Upper lobe of left lung (tissue), 6 donors: ENCODE measurements around the gene ODAD3. TPM values are rescaled to one million over a fixed set of nuclear protein-coding genes. Genes with fewer than 3 reads are reported as not detected.
A peak's percentile ranks its signal among the peaks of the same experiment; 100 is the strongest.
"Not testable (repeated sequence)": the region's sequence is repeated elsewhere in the genome, so short reads cannot be mapped to it uniquely, and the experiment has no call there.

Experiments
- ATAC-seq, 2 donors: fragments of 200-7000 bp; cut with Tn5 transposase; one replicate each; pipeline ENCODE4 v1.9.1; 2022; ENCODE audit warnings: mild to moderate bottlenecking in 2 of 2, moderate library complexity in 2 of 2; ENCODE audit not compliant: low FRiP score in 2 of 2
- DNase-seq, 2 donors: peaks; one replicate each; pipeline ENCODE4 v3.0.0-alpha.2; 2019 to 2020
- H3K27ac ChIP-seq, 4 donors: fragments of 200-600 bp; sonication (generic); one replicate each; pipeline ENCODE4 v1.5.1; 2016 to 2019
- H3K27me3 ChIP-seq, 4 donors: fragments of 200-600 bp; sonication (generic); one replicate each; pipeline ENCODE4 v1.5.1; 2017 to 2019
- H3K36me3 ChIP-seq, 4 donors: fragments of 200-600 bp; sonication (generic); one replicate each; pipeline ENCODE4 v1.5.1; 2016 to 2019
- H3K4me1 ChIP-seq, 4 donors: fragments of 200-600 bp; sonication (generic); one replicate each; pipeline ENCODE4 v1.5.1; 2018 to 2019
- H3K4me3 ChIP-seq, 4 donors: fragments of 200-600 bp; sonication (generic); one replicate each; pipeline ENCODE4 v1.5.1; 2017 to 2019; ENCODE audit warnings: mild to moderate bottlenecking in 2 of 4, moderate library complexity in 1 of 4
- H3K9me3 ChIP-seq, 4 donors: fragments of 200-600 bp; sonication (generic); one replicate each; pipeline ENCODE4 v1.5.1; 2018 to 2019
- EP300 ChIP-seq, 4 donors: sonication (generic); formaldehyde crosslinking; IDR thresholded peaks; one replicate each; pipeline ENCODE4 v1.5.1; 2017; ENCODE audit warnings: antibody characterized with exemption in 4 of 4, control low read depth in 2 of 4
- POLR2A ChIP-seq, 4 donors: fragments of 450-650 bp; IDR thresholded peaks; one replicate each; pipeline ENCODE4 v1.5.1; 2016 to 2017; ENCODE audit warnings: antibody characterized with exemption in 4 of 4, mild to moderate bottlenecking in 2 of 4
- POLR2AphosphoS5 ChIP-seq, 2 donors: sonication (generic); formaldehyde crosslinking; IDR thresholded peaks; one replicate each; pipeline ENCODE4 v1.5.1; 2017; ENCODE audit warnings: antibody characterized with exemption in 2 of 2
- WGBS, 2 donors: methylation state at CpG; one replicate each; pipeline ENCODE4 v1.1.5; 2017 to 2018; 5-methylcytosine and 5-hydroxymethylcytosine counted together
- total RNA-seq, 6 donors: library from RNA; depleted of rRNA in 4 of 6; stranded (reverse); fragments of >200 nt in 4 of 6; gene quantifications; one replicate each; pipeline versions ENCODE4 v1.1.0 to v1.2.1, GENCODE V29; 2016 to 2021
- TF ChIP-seq, protein P1 (sequence below), 6 experiments: fragments of 450-650 bp in 4 of 6; fragments of 200-600 bp in 2 of 6; sonication (generic) in 2 of 6; IDR thresholded peaks; one replicate each; pipeline ENCODE4 v1.5.1; 2016 to 2019; ENCODE audit warnings: antibody characterized with exemption in 6 of 6
- donor health status: DM: no; HTN: no; CAD: no; lungs with moderate emphysema.
- donor health status: DM: no; HTN: yes; CAD: no; lungs with severe emphysema.

The ODAD3 gene
- total RNA-seq, 6 donors from 2014 or later, result 0.34 to 11.1 (median 4.1) TPM

DNA sequence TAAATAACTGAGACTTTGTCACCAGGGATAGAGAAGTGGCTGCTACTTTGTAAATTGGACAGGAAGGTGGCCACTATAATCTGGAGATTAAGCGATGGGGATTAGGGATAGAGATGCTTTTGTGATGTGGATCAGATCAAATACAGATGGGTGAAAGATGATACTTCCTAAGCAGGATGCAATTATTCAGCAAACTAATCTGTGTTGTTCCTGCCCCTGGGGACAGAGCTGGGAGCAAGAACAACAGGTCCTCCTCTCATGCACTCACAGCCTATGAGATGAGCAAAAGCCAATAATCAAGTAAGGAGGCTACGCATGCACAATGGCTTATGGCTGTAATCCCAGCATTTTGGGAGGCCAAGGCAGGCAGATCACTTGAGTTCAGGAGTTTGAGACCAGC, 20.4 kb downstream of the ODAD3 start:
- Histone ChIP-seq H3K4me3 (no peak overlapping the region), H3K9me3 (no peaks in the 10 kb centered on the region), H3K27me3 (peaks cover 0 to 6% (median 1%) of the 10 kb centered on the region in 4 donors), H3K27ac (no peak overlapping the region), H3K36me3 (no peaks in the 10 kb centered on the region), H3K4me1 (peaks cover 7 to 14% (median 11%) of the 10 kb centered on the region in 4 donors)
- TF ChIP-seq POLR2A (IDR thresholded peaks at IDR 0.05) (no peak), EP300 (IDR thresholded peaks at IDR 0.05) (no peak)
- no peak for ATAC-seq
- 95 to 98% methylated on average over 2 of the region's 2 CpGs for WGBS, 2 donors
- no peak for DNase-seq

DNA sequence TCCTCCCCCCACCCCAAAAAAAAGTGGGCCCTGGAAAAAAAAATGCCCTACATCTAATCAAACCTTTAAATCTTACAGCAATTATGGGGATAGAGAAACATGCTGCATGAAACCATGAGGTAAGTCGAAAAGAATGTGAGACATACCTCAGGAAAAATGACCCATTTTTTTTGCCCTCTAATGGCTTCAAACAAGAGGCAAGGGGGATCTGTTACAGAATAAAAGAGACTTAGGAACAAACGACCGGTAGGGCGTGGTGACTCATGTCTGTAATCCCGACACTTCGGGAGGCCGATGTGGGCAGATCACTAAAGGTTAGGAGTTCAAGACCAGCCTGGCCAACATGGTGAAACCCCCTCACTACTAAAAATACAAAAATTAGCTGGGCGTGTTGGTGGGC, 24.2 kb downstream of the ODAD3 start:
- no peak for ATAC-seq
- TF ChIP-seq POLR2A (IDR thresholded peaks at IDR 0.05), result no peak
- no peak for DNase-seq
- no peak overlapping the region for H3K4me3 ChIP-seq
- WGBS, 2 donors, result 77 to 82% methylated on average over 8 of the region's 8 CpGs
- H3K4me1 ChIP-seq, result peaks cover 0 to 7% (median 4%) of the 10 kb centered on the region in 4 donors
- H3K9me3 ChIP-seq, result no peaks in the 10 kb centered on the region
- H3K27ac ChIP-seq, result no peak overlapping the region
- H3K36me3 ChIP-seq, result peaks cover 0 to 6% (median 0%) of the 10 kb centered on the region in 4 donors
- no peaks in the 10 kb centered on the region for H3K27me3 ChIP-seq

DNA sequence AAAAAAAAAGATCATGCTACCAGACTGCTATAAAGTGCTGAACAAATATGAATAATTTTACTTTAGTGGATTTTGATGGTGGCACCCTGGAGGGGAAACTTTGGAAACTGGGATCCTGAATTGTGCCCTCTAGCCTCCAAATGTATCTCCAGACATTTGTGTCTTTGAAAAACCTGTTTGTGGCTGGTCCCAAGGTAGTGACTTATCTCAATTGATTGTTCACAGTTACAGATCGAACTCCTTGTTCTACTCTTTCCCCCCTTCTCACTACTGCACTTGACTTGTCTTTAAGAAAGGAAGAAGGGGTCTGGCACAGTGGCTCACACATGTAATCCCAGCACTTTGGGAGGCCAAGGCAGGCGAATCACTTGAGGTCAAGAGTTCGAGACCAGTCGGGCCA, 26.3 kb downstream of the ODAD3 start:
- Histone ChIP-seq H3K36me3 (peaks cover 0 to 19% (median 2%) of the 10 kb centered on the region in 4 donors), H3K27me3 (no peaks in the 10 kb centered on the region), H3K27ac (no peak overlapping the region), H3K9me3 (no peaks in the 10 kb centered on the region), H3K4me3 (no peak overlapping the region), H3K4me1 (peaks cover 0 to 7% (median 4%) of the 10 kb centered on the region in 4 donors)
- no peak for ATAC-seq
- 91 to 92% methylated on average over 4 of the region's 4 CpGs for WGBS, 2 donors
- DNase-seq, result no peak
- TF ChIP-seq EP300 (IDR thresholded peaks at IDR 0.05), result no peak
- TF ChIP-seq, protein P1, sequence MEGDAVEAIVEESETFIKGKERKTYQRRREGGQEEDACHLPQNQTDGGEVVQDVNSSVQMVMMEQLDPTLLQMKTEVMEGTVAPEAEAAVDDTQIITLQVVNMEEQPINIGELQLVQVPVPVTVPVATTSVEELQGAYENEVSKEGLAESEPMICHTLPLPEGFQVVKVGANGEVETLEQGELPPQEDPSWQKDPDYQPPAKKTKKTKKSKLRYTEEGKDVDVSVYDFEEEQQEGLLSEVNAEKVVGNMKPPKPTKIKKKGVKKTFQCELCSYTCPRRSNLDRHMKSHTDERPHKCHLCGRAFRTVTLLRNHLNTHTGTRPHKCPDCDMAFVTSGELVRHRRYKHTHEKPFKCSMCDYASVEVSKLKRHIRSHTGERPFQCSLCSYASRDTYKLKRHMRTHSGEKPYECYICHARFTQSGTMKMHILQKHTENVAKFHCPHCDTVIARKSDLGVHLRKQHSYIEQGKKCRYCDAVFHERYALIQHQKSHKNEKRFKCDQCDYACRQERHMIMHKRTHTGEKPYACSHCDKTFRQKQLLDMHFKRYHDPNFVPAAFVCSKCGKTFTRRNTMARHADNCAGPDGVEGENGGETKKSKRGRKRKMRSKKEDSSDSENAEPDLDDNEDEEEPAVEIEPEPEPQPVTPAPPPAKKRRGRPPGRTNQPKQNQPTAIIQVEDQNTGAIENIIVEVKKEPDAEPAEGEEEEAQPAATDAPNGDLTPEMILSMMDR (IDR thresholded peaks at IDR 0.05), result no peak

DNA sequence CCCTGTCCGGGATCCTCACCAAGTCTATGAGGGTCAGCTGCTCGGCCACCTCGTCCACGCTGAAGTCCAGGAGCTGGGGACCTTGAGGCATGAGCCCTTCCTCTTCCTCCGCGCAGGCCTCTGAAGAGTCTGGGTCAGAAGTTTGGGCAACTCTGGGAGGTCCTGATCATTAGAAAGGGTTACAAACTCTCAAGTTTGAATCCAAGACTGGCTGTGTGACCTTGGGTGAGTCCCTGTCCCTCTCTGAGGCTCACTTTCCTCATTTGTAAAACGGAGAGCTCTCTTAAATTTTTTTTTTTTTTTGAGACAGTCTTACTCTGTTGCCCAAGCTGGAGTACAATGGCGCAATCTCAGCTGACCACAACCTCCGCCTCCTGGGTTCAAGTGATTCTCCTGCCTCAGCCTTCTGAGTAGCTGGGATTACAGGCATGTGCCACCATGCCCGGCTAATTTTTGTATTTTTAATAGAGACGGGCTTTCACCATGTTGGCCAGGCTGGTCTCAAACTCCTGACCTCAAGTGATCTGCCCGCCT, 28.2 kb downstream of the ODAD3 start:
- H3K4me1 ChIP-seq, ATAC-seq, H3K27me3 ChIP-seq, H3K9me3 ChIP-seq, H3K4me3 ChIP-seq: not testable (repeated sequence)
- peak in 1 of 2 donors; percentile 64 for DNase-seq
- whole genome bisulfite sequencing, 2 donors, result 76 to 78% methylated on average over 7 to 12 of the region's 12 CpGs
- Histone ChIP-seq H3K27ac (peak overlapping the region in 1 of 4 donors; percentile 19), H3K36me3 (peaks cover 0 to 28% (median 6%) of the 10 kb centered on the region in 4 donors)

DNA sequence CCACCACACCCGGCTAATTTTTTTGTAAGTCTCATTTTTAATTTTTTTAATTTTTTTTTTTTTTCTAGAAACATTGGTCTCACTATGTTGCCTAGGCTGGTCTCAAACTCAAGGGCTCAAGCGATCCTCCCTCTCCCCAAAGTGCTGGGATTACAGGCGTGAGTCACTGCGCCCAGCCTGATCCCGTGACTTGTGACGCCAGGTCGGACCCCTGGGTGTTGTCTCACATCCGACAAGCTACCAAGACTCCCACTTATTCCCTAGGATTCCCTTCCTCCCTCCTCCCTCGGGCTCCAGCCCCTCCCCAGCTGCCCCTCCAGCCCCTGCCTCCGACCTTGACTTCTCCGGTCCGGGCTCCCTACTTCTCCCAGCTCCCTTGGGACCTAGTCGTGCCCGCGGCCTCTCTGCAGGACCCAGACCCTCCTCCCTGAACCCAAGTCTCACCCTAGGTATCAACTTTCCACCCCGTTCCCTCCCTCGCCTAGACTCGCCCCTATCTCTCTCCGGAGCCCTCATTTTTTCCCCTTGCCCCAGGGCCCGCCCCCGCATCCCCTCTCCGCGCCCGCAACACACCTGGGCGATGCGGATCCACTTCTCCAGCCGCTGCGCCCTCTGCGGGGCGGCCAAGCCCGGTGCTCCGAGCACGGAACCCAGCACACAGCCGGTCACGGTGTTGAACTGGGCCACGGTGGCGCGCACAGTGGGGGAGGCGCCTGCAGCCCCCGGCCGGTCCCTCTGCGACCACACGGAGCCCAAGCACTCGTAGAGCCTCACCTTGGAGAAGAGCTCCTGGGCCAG, 28.9 kb downstream of the ODAD3 start:
- no peaks in the 10 kb centered on the region for H3K27me3 ChIP-seq
- H3K4me3 ChIP-seq, result no peak overlapping the region
- no peaks in the 10 kb centered on the region for H3K9me3 ChIP-seq
- DNase-seq (peak in 1 of 2 donors; percentile 83), ATAC-seq (peak in 1 of 2 donors; percentile 36)
- H3K4me1 ChIP-seq, result peaks cover 0 to 7% (median 4%) of the 10 kb centered on the region in 4 donors
- peaks cover 0 to 30% (median 8%) of the 10 kb centered on the region in 4 donors for H3K36me3 ChIP-seq
- H3K27ac ChIP-seq, result peak overlapping the region in 1 of 4 donors; percentile 19
- TF ChIP-seq POLR2AphosphoS5 (IDR thresholded peaks at IDR 0.05) (no peak), POLR2A (IDR thresholded peaks at IDR 0.05) (no peak), EP300 (IDR thresholded peaks at IDR 0.05) (no peak)
- TF ChIP-seq, protein P1 (IDR thresholded peaks at IDR 0.05), result no peak
- WGBS, 2 donors, result 69 to 71% methylated on average over 28 to 42 of the region's 44 CpGs

DNA sequence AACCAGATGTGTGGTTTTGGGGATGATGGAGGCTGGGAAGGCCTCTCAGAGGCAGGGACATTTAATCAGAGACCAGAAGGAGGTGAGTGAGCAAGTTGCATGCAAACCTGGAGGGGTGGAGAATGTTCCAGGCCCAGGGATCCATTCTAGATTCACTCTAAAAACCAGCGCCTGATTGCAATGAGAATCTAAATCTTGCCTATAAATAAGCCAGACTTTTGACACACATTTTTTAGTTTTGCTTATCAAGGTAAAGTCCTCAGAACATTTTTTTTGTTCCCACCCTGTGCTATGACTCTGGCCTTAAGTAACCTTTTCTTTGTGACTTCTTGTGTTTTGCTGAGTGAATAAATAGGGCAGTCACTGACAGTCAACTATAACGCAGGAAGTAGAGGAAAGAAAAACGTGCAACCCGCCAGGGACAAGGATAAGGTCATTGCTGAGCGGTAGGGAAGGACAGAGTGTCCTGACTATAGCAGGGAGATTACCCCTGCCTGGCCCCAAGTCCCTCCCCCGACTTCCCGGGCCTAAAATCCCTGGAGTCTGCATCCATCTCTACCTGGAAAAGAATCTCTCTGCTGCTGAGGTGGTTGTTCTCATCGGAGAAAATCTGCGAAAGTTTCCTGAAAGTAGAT, 30.2 kb downstream of the ODAD3 start:
- H3K27me3 ChIP-seq, result no peaks in the 10 kb centered on the region
- no peak overlapping the region for H3K4me3 ChIP-seq
- DNase-seq, result no peak
- H3K4me1 ChIP-seq, result peaks cover 0 to 7% (median 4%) of the 10 kb centered on the region in 4 donors
- H3K9me3 ChIP-seq, result no peaks in the 10 kb centered on the region
- no peak for ATAC-seq
- H3K36me3 ChIP-seq, result peaks cover 0 to 31% (median 10%) of the 10 kb centered on the region in 4 donors
- TF ChIP-seq POLR2AphosphoS5 (IDR thresholded peaks at IDR 0.05), result no peak
- no peak for TF ChIP-seq POLR2A (IDR thresholded peaks at IDR 0.05)
- TF ChIP-seq, protein P1 (IDR thresholded peaks at IDR 0.05), result no peak
- TF ChIP-seq EP300 (IDR thresholded peaks at IDR 0.05), result no peak
- 56 to 66% methylated on average over 9 of the region's 9 CpGs for WGBS, 2 donors
- no peak overlapping the region for H3K27ac ChIP-seq
